ENCODE measurements around the gene MYO1A.
A peak's percentile ranks its signal among the peaks of the same experiment; 100 is the strongest.
"Not testable (repeated sequence)": the region's sequence is repeated elsewhere in the genome, so short reads cannot be mapped to it uniquely, and the experiment has no call there.

MYO1A gene

GRCh38 chr12:56991319-56992246 is 58.3 kb downstream of the MYO1A start:
- DNase-seq = peak; percentile 6

DNA sequence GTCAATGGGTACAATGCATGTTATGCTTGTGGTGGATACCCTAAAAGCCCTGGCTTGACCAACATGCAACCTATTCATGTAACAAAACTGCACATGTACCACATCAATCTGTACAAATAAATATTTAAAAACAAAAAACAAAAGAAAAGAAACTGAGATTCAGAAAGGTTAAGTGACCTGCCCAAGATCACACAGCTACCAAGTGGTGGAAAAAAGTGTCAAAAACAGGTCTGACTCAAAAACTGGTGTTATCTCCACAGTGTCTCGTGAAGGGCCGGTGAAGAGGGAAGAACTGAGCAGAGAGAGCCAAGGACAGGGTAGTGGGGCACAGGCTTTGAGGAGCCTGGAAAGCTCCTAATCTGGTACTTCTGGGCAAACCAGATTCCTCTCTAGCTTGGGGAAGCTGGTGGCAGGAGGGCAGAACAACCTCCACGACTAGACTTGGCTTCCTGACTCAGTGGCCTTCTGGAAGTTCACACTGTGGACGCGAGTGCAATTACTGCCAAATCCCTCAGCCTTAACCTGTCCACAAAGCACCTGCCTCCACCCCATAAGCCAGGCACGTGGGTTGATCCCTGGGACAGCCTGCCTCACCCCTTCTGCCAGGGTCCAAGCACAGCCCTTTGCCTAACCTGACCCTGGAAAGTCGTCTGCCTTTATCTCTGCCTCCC is 59.1 kb downstream of the MYO1A start:
- DNase-seq = peak; percentile 16

DNA sequence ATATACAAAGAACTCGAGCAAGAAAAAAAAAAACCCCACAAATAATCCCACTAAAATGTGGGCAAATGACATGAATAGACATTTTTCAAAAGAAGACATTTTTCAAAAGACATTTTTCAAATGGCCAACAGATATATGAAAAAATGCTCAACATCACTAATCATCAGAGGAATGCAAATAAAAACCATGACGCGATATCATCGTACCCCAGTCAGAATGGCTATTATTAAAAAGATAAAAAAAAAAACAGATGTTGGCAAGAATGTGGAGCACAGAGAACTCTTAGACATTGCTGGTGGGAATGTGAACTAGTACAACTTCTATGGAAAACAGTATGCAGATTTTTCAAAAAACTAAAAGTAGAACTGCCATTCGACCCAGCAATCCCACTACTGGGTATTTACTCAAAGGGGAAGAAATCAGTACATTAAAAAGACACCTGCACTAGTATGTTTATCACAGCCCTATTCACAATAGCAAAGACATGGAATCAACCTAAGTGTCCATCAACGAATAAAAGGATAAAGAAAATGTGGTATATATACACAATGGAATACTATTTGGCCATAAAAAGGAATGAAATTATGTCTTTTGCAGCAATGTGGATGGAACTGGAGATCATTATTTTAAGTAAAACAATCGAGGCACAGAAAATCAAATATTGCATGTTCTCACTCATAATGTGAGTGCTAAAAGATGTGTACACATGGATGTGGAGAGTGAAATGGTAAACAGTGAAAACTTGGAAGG is 59.9 kb downstream of the MYO1A start:
- DNase-seq = no peak

DNA sequence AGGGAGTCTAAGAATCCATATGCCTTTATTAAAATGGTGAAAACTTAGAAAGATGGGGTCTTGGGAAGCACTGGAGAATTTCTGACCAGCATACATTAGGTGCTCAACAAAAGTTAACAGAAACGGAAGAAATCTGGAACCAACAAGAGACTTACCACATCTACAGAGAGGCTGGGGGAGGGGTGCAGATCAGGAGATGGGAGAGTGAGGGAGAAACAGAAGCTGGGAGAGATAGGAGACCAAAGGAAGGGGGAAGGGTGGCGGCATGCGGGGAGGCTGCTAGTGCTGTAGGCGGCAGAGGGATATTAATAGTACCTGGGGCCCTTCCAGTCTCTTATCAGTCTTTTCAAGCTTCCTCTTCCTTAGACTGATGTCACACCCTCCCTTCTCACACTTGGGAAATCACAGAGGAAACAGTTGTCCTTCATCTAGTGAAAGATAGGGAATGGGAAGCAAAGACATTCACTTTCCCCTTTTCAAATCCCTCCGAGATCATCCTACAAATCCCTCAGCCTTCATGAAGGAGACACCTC is 61.7 kb downstream of the MYO1A start:
- DNase-seq = peak; percentile 15

GRCh38 chr12:56987551-56988053 is 62.3 kb downstream of the MYO1A start:
- peak; percentile 84 for DNase-seq

- DNase-seq = no peak
Measured at GRCh38 chr12:56987011-56987410, 62.9 kb downstream of the MYO1A start.

GRCh38 chr12:56985714-56986113 is 64.2 kb downstream of the MYO1A start:
- not testable (repeated sequence) for DNase-seq

GRCh38 chr12:56983386-56983785 is 66.5 kb downstream of the MYO1A start:
- no peak for DNase-seq

DNA sequence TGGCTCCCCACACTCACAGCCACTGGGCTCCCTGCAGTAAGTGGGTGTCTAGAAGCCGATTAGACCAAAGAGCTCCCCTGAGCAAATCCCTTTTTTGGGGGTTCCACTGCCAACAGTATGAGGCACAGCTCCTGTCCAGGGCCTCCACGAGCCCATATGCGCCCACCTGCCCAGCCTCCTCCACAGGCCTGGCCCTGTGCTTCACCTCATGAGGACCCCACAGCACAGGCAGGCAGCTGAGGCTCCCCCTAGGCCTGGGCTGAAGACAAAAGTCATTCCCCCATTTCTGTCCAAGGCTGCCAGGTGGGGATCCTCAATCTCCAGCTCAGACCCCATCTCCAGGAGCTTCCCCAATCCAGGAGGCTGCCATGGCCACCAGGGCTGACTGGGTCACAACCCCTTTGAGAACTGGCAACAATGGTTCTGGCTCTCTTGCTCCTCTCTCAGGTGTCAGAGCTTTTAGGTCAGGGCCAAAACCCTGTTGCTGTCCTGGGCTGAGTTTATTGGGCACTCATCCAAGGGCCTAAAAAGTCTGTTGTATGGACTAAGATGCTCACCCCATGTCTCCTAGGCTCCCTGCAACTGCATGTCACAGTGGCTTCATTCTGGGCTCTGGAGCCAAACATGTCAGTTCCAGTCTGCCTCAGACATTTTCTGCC is 67.2 kb downstream of the MYO1A start:
- not testable (repeated sequence) for DNase-seq

DNA sequence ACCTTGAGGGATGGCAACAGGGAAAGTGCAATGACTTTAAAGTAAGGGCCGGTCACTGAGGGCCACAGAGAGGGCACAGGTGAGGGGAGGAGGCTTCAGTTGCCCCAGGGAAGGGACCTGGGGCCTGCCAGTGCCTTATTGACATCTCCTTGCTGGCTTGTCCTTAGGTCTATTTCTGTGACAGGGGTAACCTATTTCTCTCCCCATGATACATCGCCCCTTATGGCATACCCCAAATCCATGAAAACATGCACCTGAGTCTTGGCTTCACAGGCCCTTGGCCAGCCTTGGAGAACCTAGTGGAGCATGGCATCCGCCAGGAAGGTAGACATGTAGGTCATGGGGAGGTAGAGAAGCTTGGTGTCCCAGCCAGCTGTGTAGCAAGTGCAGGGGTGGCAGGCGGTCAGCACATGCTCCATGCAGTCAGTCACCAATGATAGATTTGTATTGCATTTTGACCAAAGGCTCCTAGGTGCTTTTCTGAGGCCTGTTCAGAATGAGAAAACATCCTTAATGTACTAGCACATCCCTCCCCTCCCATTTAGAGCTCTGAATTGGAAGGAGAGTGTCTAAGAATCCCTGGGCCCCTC is 68.9 kb downstream of the MYO1A start:
- DNase-seq = no peak

GRCh38 chr12:56980268-56980667 is 69.7 kb downstream of the MYO1A start:
- no peak for DNase-seq

DNA sequence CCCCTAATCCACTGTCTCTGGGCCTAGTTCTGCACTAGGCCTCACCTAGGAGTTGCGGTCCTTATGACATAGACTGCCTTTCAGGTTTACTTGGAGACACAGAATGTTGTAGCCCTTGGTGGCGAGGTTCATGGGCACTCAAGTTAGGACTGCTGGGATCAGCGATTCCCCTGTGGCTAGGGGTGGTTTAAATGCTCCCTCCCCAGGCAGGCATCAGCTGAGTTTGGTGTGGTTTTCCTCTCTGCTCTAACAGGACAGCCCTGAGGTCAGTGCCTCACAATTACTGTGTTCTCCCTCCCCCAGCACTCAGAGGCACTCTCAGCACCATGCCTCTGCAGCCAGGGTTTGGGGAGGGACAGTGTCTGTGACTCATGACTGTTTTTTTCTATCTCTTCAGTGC is 70.3 kb downstream of the MYO1A start:
- no peak for DNase-seq
